ENCODE measurements around the gene CDK5RAP2.

CDK5RAP2 gene

DNA sequence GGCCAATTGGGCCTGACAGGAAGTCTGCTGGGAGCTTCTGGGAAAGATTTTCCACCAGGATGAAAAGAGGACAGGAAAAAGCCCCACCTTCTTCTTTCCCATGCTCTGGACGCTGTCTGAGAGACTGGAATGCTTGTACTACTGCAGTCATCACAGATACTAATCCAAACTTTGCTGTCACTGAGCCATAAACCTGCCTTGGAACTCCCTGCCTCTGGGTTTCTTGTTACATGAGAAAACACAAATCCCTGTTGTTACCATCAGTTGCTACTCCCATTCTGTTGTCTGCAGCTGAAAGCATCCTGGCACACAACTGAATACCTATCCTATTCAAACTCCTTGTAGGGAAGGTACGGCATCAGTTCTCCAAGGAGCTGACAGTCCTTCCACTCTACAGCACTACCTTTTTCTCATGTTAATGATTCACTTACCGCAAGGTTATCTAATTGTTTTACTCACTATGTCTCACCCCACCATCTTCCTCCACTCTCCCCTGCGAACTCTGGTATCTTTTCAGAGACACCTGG, 167.5 kb downstream of the CDK5RAP2 start:
- Histone ChIP-seq H3K4me1 (ENCODE audit: control insufficient read depth, insufficient read depth, low read length) (no peaks in the 10 kb centered on the region), H3K9me3 (ENCODE audit: control insufficient read depth, insufficient read depth, low read depth, low read length) (no peaks in the 10 kb centered on the region), H3K36me3 (ENCODE audit: control insufficient read depth in 2 of 2, insufficient read depth in 1 of 2, low read length in 2 of 2) (peaks cover 5 to 75% of the 10 kb centered on the region in 2 experiments), H3K27ac (ENCODE audit: extremely low read depth, low read depth, low read length) (no peak overlapping the region), H3K4me3 (ENCODE audit: low read depth, low read length) (no peak overlapping the region)
- ChIA-PET POLR2A (no interaction called here), CTCF (interaction anchor here (0.6 to 1.3 kb wide), 3 partner anchors 10 to 416 kb away, joined by 3 to 5 read pairs (median 3); no protein-coding TSS in a partner anchor)
- TF ChIP-seq, protein P1, sequence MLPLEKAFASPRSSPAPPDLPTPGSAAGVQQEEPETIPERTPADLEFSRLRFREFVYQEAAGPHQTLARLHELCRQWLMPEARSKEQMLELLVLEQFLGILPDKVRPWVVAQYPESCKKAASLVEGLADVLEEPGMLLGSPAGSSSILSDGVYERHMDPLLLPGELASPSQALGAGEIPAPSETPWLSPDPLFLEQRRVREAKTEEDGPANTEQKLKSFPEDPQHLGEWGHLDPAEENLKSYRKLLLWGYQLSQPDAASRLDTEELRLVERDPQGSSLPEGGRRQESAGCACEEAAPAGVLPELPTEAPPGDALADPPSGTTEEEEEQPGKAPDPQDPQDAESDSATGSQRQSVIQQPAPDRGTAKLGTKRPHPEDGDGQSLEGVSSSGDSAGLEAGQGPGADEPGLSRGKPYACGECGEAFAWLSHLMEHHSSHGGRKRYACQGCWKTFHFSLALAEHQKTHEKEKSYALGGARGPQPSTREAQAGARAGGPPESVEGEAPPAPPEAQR (tag by site-specific recombination; IDR thresholded peaks at IDR 0.05), result no peak
- TF ChIP-seq ZNF777 (tag by site-specific recombination; IDR thresholded peaks at IDR 0.05; ENCODE audit: borderline replicate concordance), result no peak
- TF ChIP-seq ZNF558 (tag by site-specific recombination; IDR thresholded peaks at IDR 0.05), result no peak
- TF ChIP-seq, protein P2, sequence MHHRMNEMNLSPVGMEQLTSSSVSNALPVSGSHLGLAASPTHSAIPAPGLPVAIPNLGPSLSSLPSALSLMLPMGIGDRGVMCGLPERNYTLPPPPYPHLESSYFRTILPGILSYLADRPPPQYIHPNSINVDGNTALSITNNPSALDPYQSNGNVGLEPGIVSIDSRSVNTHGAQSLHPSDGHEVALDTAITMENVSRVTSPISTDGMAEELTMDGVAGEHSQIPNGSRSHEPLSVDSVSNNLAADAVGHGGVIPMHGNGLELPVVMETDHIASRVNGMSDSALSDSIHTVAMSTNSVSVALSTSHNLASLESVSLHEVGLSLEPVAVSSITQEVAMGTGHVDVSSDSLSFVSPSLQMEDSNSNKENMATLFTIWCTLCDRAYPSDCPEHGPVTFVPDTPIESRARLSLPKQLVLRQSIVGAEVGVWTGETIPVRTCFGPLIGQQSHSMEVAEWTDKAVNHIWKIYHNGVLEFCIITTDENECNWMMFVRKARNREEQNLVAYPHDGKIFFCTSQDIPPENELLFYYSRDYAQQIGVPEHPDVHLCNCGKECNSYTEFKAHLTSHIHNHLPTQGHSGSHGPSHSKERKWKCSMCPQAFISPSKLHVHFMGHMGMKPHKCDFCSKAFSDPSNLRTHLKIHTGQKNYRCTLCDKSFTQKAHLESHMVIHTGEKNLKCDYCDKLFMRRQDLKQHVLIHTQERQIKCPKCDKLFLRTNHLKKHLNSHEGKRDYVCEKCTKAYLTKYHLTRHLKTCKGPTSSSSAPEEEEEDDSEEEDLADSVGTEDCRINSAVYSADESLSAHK (tag by site-specific recombination; IDR thresholded peaks at IDR 0.05), result no peak
- TF ChIP-seq SETDB1 (IDR thresholded peaks at IDR 0.05; ENCODE audit: insufficient read length, low read length), result no peak
- no peak for TF ChIP-seq ZNF654 (tag by site-specific recombination; IDR thresholded peaks at IDR 0.05; ENCODE audit: low read depth)
- TF ChIP-seq, protein P3, sequence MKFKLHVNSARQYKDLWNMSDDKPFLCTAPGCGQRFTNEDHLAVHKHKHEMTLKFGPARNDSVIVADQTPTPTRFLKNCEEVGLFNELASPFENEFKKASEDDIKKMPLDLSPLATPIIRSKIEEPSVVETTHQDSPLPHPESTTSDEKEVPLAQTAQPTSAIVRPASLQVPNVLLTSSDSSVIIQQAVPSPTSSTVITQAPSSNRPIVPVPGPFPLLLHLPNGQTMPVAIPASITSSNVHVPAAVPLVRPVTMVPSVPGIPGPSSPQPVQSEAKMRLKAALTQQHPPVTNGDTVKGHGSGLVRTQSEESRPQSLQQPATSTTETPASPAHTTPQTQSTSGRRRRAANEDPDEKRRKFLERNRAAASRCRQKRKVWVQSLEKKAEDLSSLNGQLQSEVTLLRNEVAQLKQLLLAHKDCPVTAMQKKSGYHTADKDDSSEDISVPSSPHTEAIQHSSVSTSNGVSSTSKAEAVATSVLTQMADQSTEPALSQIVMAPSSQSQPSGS (tag by site-specific recombination; IDR thresholded peaks at IDR 0.05; ENCODE audit: low read depth), result no peak
- TF ChIP-seq HIC1 (tag by site-specific recombination; IDR thresholded peaks at IDR 0.05), result no peak
- TF ChIP-seq ZBTB21 (tag by site-specific recombination; IDR thresholded peaks at IDR 0.05), result no peak
- no peak for TF ChIP-seq ZNF518A (tag by site-specific recombination; conservative IDR thresholded peaks at IDR 0.05; ENCODE audit: low read depth)
- TF ChIP-seq ZNF223 (tag by site-specific recombination; IDR thresholded peaks at IDR 0.05), result no peak
- no peak for TF ChIP-seq GLI4 (tag by site-specific recombination; IDR thresholded peaks at IDR 0.05)
- TF ChIP-seq BCL11B (tag by site-specific recombination; IDR thresholded peaks at IDR 0.05; ENCODE audit: low read depth), result no peak
- TF ChIP-seq ZNF133 (tag by site-specific recombination; IDR thresholded peaks at IDR 0.05), result no peak
- TF ChIP-seq ZNF658 (tag by site-specific recombination; IDR thresholded peaks at IDR 0.05), result no peak
- no peak for TF ChIP-seq ZNF548 (tag by site-specific recombination; IDR thresholded peaks at IDR 0.05)
- TF ChIP-seq, protein P4, sequence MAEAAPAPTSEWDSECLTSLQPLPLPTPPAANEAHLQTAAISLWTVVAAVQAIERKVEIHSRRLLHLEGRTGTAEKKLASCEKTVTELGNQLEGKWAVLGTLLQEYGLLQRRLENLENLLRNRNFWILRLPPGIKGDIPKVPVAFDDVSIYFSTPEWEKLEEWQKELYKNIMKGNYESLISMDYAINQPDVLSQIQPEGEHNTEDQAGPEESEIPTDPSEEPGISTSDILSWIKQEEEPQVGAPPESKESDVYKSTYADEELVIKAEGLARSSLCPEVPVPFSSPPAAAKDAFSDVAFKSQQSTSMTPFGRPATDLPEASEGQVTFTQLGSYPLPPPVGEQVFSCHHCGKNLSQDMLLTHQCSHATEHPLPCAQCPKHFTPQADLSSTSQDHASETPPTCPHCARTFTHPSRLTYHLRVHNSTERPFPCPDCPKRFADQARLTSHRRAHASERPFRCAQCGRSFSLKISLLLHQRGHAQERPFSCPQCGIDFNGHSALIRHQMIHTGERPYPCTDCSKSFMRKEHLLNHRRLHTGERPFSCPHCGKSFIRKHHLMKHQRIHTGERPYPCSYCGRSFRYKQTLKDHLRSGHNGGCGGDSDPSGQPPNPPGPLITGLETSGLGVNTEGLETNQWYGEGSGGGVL (tag by site-specific recombination; IDR thresholded peaks at IDR 0.05), result no peak
- TF ChIP-seq ZNF335 (tag by site-specific recombination; conservative IDR thresholded peaks at IDR 0.05), result no peak
